GM19467 (cell line): Measurements from ENCODE around the gene SDHAF3.
"Not testable (repeated sequence)": the region's sequence is repeated elsewhere in the genome, so short reads cannot be mapped to it uniquely, and the experiment has no call there.

Experiments
- ATAC-seq: cut with Tn5 transposase; IDR thresholded peaks from one replicate; pipeline ENCODE4 v1.9.1; 2021; ENCODE audit warnings: mild to moderate bottlenecking, moderate library complexity; ENCODE audit not compliant: unreplicated experiment

SDHAF3 gene

GRCh38 chr7:97120713-97121457, 3.4 kb downstream of the SDHAF3 start:
- ATAC-seq = no peak

DNA sequence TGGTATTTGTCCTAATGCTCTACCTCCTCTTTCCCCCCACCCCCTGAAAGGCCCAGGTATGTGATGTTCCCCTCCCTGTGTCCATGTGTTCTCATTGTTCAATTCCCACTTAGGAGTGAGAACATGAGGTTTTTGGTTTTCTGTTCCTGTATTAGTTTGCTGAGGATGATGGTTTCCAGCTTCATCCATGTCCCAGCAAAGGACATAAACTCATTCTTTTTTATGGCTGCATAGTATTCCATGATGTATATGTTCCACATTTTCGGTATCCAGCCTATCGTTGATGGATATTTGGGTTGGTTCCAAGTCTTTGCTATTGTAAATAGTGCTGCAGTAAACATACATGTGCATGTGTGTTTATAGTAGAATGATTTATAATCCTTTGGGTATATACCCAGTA, 5.6 kb downstream of the SDHAF3 start:
- ATAC-seq = not testable (repeated sequence)

DNA sequence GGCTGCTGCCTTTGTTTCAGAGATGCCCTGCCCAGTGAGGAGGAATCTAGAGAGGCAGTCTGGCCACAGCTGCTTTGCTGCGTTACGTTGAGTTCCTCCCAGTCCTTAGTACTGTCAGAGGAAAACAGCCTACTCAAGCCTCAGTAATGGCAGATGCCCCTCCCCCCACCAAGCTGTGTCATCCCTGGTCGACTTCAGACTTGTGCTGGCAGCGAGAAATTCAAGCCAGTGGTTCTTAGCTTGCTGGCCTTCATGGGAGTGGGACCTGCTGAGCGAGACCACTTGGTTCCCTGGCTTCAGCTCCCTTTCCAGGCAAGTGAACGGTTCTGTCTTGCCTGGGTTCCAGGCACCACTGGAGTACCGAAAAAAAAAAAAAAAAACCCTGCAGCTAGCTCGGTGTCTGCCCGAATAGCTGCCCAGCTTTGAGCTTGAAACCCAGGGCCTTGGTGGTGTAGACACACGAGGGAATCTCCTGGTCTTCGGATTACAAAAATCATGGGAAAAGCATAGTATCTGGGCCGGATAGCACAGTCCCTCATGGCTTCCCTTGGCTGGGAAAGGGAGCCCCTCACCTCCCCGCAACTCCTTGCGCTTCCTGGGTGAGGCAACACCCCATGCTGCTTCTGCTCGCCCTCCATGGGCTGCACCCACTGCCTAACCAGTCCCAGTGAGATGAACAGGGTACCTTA, 9.1 kb downstream of the SDHAF3 start:
- no peak for ATAC-seq

DNA sequence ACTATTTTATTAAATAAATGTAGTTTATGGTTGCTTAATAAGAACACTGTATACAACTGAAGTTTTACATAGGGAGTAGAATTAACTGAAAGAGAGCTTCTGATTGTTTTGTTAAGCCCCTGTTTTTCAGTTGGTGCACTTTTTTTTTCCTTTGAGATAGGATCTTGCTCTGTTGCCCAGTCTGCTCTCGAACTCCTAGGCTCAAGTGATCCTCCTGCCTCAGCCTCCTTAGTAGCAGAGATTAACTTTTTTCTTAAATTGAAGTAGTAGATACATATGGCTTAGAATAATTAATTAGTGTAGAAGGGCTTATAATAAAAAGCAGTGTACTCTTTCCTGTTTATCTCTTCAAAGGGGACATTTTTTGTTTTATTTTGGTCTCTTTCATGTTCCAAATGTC, 11.2 kb downstream of the SDHAF3 start:
- ATAC-seq = no peak

- no peak for ATAC-seq
These were observed 13.1 kb downstream of the SDHAF3 start for GRCh38 chr7:97130417-97131139.

- ATAC-seq = no peak
These were observed 15.7 kb downstream of the SDHAF3 start for GRCh38 chr7:97133159-97133558.

- ATAC-seq = no peak
These were observed 21.3 kb downstream of the SDHAF3 start for GRCh38 chr7:97138830-97139229.

DNA sequence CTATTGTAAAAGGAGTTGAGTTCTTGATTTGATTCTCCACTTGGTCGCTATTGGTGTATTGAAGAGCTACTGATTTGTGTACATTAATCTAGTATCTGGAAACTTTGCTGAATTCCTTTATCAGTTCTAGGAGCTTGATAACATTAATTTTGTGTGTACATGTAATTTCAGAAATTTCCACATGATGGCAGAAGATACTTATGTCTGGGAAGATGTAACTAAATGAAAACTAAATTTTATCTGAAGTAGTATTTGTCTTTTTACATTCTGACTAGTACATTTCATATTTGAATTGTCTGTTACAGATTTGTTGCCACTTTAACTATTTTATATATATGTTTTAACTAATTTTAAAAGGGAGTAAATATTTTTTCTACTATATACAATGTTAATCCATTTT, 27.6 kb downstream of the SDHAF3 start:
- no peak for ATAC-seq

GRCh38 chr7:97149843-97150242, 32.3 kb downstream of the SDHAF3 start:
- ATAC-seq = no peak

DNA sequence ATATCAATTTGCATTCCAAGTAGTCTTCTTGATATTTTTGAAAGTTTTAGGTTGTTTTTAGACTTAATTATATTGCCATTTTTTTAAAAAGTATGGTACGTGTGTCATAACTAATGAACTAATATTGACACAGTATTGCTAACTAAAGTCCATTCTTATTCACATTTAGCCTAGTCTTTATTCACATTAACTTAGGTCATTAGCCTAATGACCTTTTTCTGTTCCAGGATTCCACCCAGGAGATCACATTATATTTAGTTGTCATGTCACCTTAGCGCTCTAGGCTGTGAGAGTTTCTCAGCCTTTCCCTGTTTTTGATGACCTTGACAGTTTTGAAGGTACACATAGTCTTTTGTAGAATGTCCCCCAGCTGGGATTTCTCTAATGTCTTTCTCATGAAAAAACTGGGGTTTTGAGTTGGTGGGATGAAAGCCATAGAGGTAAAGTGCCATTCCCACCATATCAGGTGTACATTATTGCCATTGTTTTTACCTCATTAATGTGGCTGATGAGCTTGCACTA, 38.5 kb downstream of the SDHAF3 start:
- ATAC-seq = no peak

GRCh38 chr7:97159984-97160383, 42.5 kb downstream of the SDHAF3 start:
- ATAC-seq = not testable (repeated sequence)

GRCh38 chr7:97161609-97162008, 44.1 kb downstream of the SDHAF3 start:
- not testable (repeated sequence) for ATAC-seq

DNA sequence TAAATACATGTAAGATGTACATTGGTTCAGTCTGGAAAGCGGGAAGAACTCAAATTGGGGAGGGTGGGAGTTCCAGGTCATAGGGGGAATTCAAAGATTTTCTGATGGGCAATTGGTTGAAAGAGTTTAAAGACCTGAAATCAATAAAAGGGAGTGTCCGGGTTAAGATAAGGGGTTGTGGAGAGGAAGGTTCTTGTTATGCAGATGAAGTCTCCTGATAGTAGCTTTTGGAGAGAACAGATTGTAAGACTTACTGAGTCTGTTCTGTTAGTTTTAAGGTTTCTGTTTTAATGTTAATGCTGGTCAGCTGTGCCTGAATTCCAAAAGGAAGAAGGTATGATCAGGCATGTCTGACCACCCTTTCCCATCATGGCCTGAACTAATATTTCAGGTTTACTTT, 48.8 kb downstream of the SDHAF3 start:
- no peak for ATAC-seq

DNA sequence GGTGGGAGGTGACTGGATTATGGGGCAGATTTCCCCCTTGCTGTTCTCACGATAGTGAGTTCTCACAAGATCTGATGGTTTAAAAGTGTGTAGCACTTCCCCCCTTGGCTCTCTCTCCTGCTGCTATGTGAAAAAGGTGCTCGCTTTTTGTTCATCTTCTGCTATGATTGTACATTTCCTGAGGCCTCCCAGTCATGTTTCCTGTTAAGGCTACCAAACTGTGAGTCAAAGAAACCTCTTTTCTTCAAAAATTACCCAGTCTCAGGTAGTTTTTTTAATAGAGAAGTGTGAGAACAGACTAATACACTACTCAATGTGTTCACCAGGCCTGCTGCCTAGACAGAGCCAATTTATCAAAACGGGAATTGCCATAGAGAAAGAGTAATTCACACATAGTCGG, 49.7 kb downstream of the SDHAF3 start:
- ATAC-seq = no peak

GRCh38 chr7:97167749-97168148, 50.3 kb downstream of the SDHAF3 start:
- ATAC-seq = no peak

- no peak for ATAC-seq
These were observed 56.8 kb downstream of the SDHAF3 start for GRCh38 chr7:97174303-97174702.

DNA sequence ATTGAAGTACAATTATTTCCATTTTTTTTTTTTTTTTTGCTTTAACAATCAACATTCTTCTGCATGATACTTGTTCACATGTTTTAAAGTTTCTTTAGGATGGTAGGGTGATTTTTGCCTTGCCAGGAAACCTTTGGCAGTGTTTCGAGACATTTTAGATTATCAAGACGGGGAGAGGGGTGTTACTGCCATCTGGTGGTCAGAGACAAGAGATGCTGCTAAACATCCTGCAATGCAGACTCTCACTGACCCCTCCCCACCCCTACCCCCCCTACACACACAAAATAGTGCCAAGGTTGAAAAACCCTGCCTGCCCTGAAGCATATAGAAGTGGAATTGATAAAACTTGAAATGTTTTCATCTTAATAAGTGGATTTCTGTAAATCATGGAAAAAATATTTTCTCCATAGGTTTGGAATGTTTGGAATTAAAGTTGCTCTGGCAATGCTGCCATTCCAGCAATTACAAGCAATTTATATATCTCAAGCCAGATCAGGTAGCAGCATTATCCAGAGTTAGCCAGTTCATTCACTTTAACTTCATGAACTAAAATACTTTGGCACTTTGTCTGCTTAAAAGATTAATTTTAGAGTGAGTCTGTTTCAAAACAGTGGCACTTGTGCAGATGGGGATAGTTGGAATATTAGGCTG, 62.1 kb downstream of the SDHAF3 start:
- ATAC-seq = peak; percentile 78

DNA sequence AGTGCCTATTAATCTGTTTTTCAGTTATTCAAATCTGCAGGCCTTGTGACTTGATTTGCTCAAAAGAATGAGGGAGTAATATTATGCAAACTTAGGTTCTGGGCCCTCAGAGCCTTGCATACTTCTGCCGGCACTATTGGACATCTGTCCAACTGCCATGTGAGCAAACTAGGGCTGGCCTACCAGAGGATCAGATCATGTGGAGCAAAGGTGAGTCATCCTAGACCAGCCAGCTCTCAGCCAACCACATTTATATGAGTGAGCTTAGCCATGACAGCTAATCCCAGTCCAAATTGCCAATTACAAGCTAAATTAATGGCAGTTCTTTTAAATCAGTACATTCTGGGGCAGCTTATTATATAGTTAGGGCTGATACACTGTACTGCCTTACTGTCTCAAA, 69.6 kb downstream of the SDHAF3 start:
- ATAC-seq = no peak

DNA sequence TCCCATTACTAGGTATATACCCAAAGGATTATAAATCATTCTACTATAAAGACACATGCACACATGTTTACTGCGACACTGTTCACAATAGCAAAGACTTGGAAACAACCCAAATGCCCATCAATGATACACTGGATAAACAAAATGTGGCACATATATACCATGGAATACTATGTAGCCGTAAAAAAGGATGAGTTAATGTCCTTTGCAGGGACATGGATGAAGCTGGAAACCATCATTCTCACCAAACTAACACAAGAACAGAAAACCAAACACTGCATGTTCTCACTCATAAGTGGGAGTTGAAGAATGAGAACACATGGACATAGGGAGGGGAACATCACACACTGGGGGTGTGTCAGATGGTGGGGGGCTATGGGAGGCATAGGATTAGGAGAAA, 78.7 kb downstream of the SDHAF3 start:
- ATAC-seq = not testable (repeated sequence)

GRCh38 chr7:97198596-97198995, 81.1 kb downstream of the SDHAF3 start:
- no peak for ATAC-seq

GRCh38 chr7:97200018-97200417, 82.5 kb downstream of the SDHAF3 start:
- ATAC-seq = no peak
